22Rv1 (cell line): Measurements from ENCODE around the gene CERKL.

Experiments
- H3K27ac ChIP-seq: fragments of 450-650 bp; 2 replicates; pipeline ENCODE4 v1.5.1; 2017
- CTCF ChIP-seq: fragments of 450-650 bp; IDR thresholded peaks from 2 replicates; pipeline ENCODE4 v1.5.1; 2017; ENCODE audit warnings: mild to moderate bottlenecking
- ZFX ChIP-seq: fragments of 450-650 bp; IDR thresholded peaks from 2 replicates; pipeline ENCODE4 v1.6.1; 2017; ENCODE audit warnings: antibody characterized with exemption, borderline replicate concordance

Gene CERKL

GRCh38 chr2:181658444-181658843 lies 1.5 kb upstream of the CERKL start:
- no peak overlapping the region for H3K27ac ChIP-seq
- TF ChIP-seq ZFX, result no peak
- no peak for TF ChIP-seq CTCF

- TF ChIP-seq CTCF, result no peak
- no peak for TF ChIP-seq ZFX
- H3K27ac ChIP-seq, result no peak overlapping the region
Measured at GRCh38 chr2:181657379-181657778, 474 bp upstream of the CERKL start.

- no peak for TF ChIP-seq ZFX
Measured at GRCh38 chr2:181655519-181655918, 1.4 kb downstream of the CERKL start.

GRCh38 chr2:181649436-181649979 lies 7.4 kb downstream of the CERKL start:
- no peak overlapping the region for H3K27ac ChIP-seq
- TF ChIP-seq CTCF, result no peak
- TF ChIP-seq ZFX, result no peak

More at GRCh38 chr2:181655519-181655918, 1.4 kb downstream of the CERKL start:
- H3K27ac ChIP-seq, result no peak overlapping the region

- no peak overlapping the region for H3K27ac ChIP-seq
- TF ChIP-seq CTCF, result no peak
- TF ChIP-seq ZFX, result no peak
Measured at GRCh38 chr2:181648478-181649155, 8.3 kb downstream of the CERKL start.

- H3K27ac ChIP-seq, result no peak overlapping the region
- TF ChIP-seq ZFX, result no peak
- TF ChIP-seq CTCF, result no peak
Measured at GRCh38 chr2:181646415-181646987, 10.4 kb downstream of the CERKL start.

- H3K27ac ChIP-seq, result no peak overlapping the region
- TF ChIP-seq ZFX (no peak), CTCF (no peak)
Measured at GRCh38 chr2:181643151-181643550, 13.8 kb downstream of the CERKL start.

- H3K27ac ChIP-seq, result no peak overlapping the region
- no peak for TF ChIP-seq ZFX
- no peak for TF ChIP-seq CTCF
Measured at GRCh38 chr2:181642086-181642485, 14.8 kb downstream of the CERKL start.
